GM12872 (cell line): ENCODE results near the gene WNT11.

Experiments used
- TF ChIP-seq, protein P1 (sequence below): IDR thresholded peaks from 3 replicates; pipeline ENCODE4 v1.5.1; 2011; ENCODE audit warnings: low read depth, mild to moderate bottlenecking, low read length, moderate library complexity; ENCODE audit not compliant: insufficient read depth

WNT11 gene

GRCh38 chr11:76242004-76242779 lies 35.9 kb upstream of the WNT11 start:
- TF ChIP-seq, protein P1, sequence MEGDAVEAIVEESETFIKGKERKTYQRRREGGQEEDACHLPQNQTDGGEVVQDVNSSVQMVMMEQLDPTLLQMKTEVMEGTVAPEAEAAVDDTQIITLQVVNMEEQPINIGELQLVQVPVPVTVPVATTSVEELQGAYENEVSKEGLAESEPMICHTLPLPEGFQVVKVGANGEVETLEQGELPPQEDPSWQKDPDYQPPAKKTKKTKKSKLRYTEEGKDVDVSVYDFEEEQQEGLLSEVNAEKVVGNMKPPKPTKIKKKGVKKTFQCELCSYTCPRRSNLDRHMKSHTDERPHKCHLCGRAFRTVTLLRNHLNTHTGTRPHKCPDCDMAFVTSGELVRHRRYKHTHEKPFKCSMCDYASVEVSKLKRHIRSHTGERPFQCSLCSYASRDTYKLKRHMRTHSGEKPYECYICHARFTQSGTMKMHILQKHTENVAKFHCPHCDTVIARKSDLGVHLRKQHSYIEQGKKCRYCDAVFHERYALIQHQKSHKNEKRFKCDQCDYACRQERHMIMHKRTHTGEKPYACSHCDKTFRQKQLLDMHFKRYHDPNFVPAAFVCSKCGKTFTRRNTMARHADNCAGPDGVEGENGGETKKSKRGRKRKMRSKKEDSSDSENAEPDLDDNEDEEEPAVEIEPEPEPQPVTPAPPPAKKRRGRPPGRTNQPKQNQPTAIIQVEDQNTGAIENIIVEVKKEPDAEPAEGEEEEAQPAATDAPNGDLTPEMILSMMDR = no peak

GRCh38 chr11:76241243-76242000 lies 35.1 kb upstream of the WNT11 start:
- TF ChIP-seq, protein P1 = no peak

DNA sequence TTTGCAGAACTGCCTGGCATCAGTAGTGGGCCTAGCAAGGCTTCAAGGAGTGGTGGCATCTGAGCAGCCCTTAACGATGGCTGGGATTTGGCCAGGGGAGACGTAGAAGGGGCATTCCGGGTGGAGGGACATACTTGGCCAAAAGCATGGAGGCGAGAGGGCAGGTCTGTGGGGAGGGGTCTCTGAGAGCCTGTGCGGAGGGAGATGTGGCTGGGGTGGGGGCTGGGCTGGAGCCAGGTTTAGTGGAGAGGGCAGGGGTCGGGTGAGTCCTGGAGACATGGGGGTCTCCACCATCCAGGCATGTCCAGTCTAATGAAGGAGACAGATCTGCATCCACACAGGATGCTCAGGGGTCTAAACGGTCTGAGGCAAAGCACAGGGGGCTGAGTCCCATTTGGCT lies 34.4 kb upstream of the WNT11 start:
- TF ChIP-seq, protein P1 = no peak

GRCh38 chr11:76240161-76240540 lies 33.8 kb upstream of the WNT11 start:
- TF ChIP-seq, protein P1 = no peak

DNA sequence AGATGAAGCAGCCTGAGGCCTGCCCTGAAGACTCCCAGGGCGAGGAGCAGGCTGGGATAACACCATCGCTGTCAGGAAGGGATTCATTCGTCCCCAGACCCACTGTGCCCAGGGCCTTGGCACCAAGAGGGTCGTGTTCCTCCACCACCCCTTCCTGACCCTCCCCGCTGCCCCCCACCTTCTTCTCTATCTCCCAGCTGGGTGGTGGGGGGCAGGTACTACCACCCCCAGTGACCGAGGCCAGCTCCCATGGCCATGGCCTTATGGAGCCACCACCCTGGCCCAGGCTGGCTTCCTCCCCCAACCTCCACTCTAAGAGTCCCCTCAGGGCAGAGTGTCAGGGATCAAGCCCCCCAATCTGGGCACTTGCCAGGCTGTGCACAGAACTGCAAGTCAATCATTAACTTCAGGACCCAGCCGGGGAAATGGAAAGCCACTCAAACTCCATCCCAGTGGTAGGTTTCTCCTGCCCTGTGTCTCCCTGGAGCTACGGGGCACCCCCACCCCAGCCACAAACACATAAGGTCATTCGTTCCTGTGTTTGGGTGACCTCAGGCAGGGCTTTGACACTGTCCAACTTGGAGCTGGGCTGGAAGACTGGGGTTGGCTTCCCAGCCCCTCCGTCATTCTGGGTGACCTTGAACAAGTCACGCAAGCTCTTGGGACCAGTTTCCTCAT lies 33.3 kb upstream of the WNT11 start:
- TF ChIP-seq, protein P1 = no peak

DNA sequence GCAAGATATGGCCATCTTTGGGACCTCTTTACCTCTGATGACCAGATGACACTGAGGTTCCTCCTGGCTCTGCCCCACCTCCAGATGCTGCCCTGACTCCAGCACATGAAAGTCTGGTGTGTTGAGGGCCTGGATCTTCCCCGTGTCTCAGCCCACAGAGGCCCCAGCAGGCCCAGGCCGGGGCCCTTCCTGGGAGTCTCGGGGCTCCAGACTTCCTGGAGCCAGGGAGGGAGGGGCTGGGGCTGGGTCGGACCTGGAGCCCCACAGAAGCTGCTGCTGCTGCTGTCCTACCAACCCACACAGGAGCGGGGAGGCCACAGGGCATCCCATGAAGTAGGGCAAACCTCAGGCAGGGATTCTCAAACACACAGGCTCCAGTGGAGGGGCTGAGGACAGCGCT lies 32.2 kb upstream of the WNT11 start:
- TF ChIP-seq, protein P1 = no peak

DNA sequence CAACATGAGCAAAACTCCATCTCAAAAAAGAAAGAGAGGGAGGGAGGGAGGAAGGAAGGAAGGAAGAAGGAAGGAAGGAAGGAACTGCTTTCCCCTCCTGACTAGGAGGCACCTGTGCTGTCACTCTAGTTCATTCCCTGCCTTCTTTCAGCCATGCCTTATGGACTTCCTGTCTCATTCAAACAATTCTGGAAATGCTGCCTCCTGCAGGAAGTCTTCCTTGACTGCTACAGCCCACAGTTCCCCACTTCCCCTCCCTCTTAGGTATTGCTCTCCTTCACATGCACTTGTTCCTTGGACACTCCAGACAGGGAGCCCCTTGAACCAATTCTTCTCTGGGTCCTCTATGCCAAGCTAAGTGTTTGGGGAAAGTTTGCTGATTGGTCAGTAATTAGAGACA lies 31.6 kb upstream of the WNT11 start:
- TF ChIP-seq, protein P1 = no peak
